GM12878 (cell line): Measurements from ENCODE around the gene SERPINI1. TPM values are rescaled to one million over a fixed set of nuclear protein-coding genes. Genes with fewer than 3 reads are reported as not detected.

Experiments used
- ATAC-seq: fragments of 200-7000 bp; cut with Tn5 transposase; 3 replicates; pipeline ENCODE4 v1.9.1; 2020; ENCODE audit warnings: mild to moderate bottlenecking, moderate library complexity
- BruUV-seq: library from RNA; stranded (reverse); fragments of 400-500 nt; replicated peaks from 2 replicates; lab custom pipeline; 2021; lab: Mats Ljungman, UMichigan
- CTCF ChIA-PET: fragments of 300-600 bp; sonication (Branson Sonifier 250); formaldehyde crosslinking; extraction: SDS; loops from one replicate; lab custom pipeline; 2021; ENCODE audit warnings: inconsistent platforms; lab: Yijun Ruan, JAX
- POLR2A ChIA-PET: fragments of 350-600 bp; formaldehyde crosslinking; extraction: SDS; loops from one replicate; lab custom pipeline; 2021; ENCODE audit warnings: inconsistent platforms; lab: Charles Lee
- RAD21 ChIA-PET: fragments of 300-600 bp; sonication (Branson Sonifier 250); formaldehyde crosslinking; loops from one replicate; lab custom pipeline; 2023; ENCODE audit warnings: antibody characterized with exemption; ENCODE audit not compliant: unreplicated experiment; lab: Charles Lee
- SMC1A ChIA-PET: fragments of 300-600 bp; sonication (Branson Sonifier 250); formaldehyde crosslinking; loops from one replicate; lab custom pipeline; 2023; ENCODE audit not compliant: unreplicated experiment, uncharacterized antibody; lab: Charles Lee
- DNase-seq: peaks from one replicate; pipeline ENCODE4 v3.0.0-alpha.2; 2011; ENCODE audit warnings: low read depth, low spot score
- FAIRE-seq: peaks from 3 replicates; lab custom pipeline; 2011; peaks lifted over from hg19 to GRCh38; lab: Jason Lieb, UNC
- H2AFZ ChIP-seq: 2 replicates; pipeline ENCODE4 v1.6.0; 2011; ENCODE audit warnings: low read depth, low read length, control low read depth; ENCODE audit not compliant: control insufficient read depth
- H3K27ac ChIP-seq: 2 replicates; pipeline ENCODE4 v1.5.1; 2011; ENCODE audit warnings: control low read depth; ENCODE audit not compliant: control insufficient read depth, insufficient read depth
- H3K27me3 ChIP-seq, 2 experiments: replicated peaks in 1 of 2; 2 replicates each; pipeline versions ENCODE4 v1.6.0 to v1.6.1; 2011; ENCODE audit warnings: low read length in 1 of 2; ENCODE audit not compliant: control insufficient read depth in 2 of 2, insufficient read depth in 2 of 2
- H3K36me3 ChIP-seq, 2 experiments: 2 replicates each; pipeline ENCODE4 v1.5.1; 2011; ENCODE audit warnings: low read length in 1 of 2; ENCODE audit not compliant: control insufficient read depth in 2 of 2, insufficient read depth in 2 of 2
- H3K4me1 ChIP-seq: 2 replicates; pipeline ENCODE4 v1.6.1; 2011; ENCODE audit warnings: mild to moderate bottlenecking, low read length, moderate library complexity, mixed read lengths; ENCODE audit not compliant: control insufficient read depth, insufficient read depth
- H3K4me2 ChIP-seq: 2 replicates; pipeline ENCODE4 v1.6.0; 2011; ENCODE audit warnings: control low read depth; ENCODE audit not compliant: control insufficient read depth, insufficient read depth
- H3K4me3 ChIP-seq: fragments of 200-600 bp; sonication (generic); 2 replicates; pipeline ENCODE4 v1.5.1; 2016
- H3K79me2 ChIP-seq: 2 replicates; pipeline ENCODE4 v1.6.0; 2011; ENCODE audit warnings: low read length; ENCODE audit not compliant: control insufficient read depth, insufficient read depth
- H3K9ac ChIP-seq: 2 replicates; pipeline ENCODE4 v1.8.0; 2011; ENCODE audit warnings: low read length, control low read depth, mixed read lengths; ENCODE audit not compliant: control insufficient read depth, insufficient read depth
- H3K9me3 ChIP-seq: replicated peaks from 3 replicates; pipeline ENCODE4 v1.5.1; 2011; ENCODE audit warnings: mild to moderate bottlenecking, low read length; ENCODE audit not compliant: control insufficient read depth, insufficient read depth
- H4K20me1 ChIP-seq: 2 replicates; pipeline ENCODE4 v1.6.0; 2011; ENCODE audit not compliant: control insufficient read depth, insufficient read depth
- CHD1 ChIP-seq: IDR thresholded peaks from 2 replicates; pipeline ENCODE4 v1.6.1; 2012; ENCODE audit warnings: low read depth, low read length, improper control_type of control experiment
- CREM ChIP-seq: IDR thresholded peaks from 2 replicates; pipeline ENCODE4 v1.6.1; 2014; ENCODE audit warnings: antibody characterized with exemption, low read depth
- EZH2 ChIP-seq: IDR thresholded peaks from 2 replicates; pipeline ENCODE4 v1.6.1; 2012; ENCODE audit warnings: low read depth, mild to moderate bottlenecking, control low read depth, inconsistent platforms, low read length, borderline replicate concordance; ENCODE audit not compliant: control insufficient read depth
- FOXK2 ChIP-seq: fragments of 450-650 bp; IDR thresholded peaks from 2 replicates; pipeline ENCODE4 v1.6.1; 2017; ENCODE audit warnings: mild to moderate bottlenecking, moderate library complexity
- HDAC6 ChIP-seq: fragments of 200-600 bp; sonication (generic); IDR thresholded peaks from one replicate; pipeline ENCODE4 v1.8.0; 2017; ENCODE audit warnings: antibody characterized with exemption; ENCODE audit not compliant: unreplicated experiment
- IKZF2 ChIP-seq, 2 experiments: fragments of 450-650 bp; IDR thresholded peaks; 2 replicates each; pipeline ENCODE4 v1.6.1; 2017; ENCODE audit warnings: mild to moderate bottlenecking in 2 of 2, moderate library complexity in 2 of 2
- POLR2A ChIP-seq: IDR thresholded peaks from 2 replicates; pipeline ENCODE4 v1.6.1; 2011; ENCODE audit warnings: low read depth, mild to moderate bottlenecking, low read length
- POLR2AphosphoS2 ChIP-seq: IDR thresholded peaks from 2 replicates; pipeline ENCODE4 v1.6.1; 2011; ENCODE audit warnings: low read depth, mild to moderate bottlenecking, low read length, improper control_type of control experiment, moderate library complexity
- POLR2AphosphoS5 ChIP-seq: IDR thresholded peaks from 2 replicates; pipeline ENCODE4 v1.6.1; 2011; ENCODE audit warnings: mild to moderate bottlenecking, low read length, inconsistent platforms
- RFX5 ChIP-seq: IDR thresholded peaks from 2 replicates; pipeline ENCODE4 v1.6.1; 2011; ENCODE audit warnings: low read depth, low read length, improper control_type of control experiment
- SKIL ChIP-seq: fragments of 450-650 bp; IDR thresholded peaks from 2 replicates; pipeline ENCODE4 v1.6.1; 2017; ENCODE audit warnings: mild to moderate bottlenecking, low read depth, inconsistent platforms; ENCODE audit not compliant: poor library complexity, severe bottlenecking
- SMAD1 ChIP-seq: fragments of 450-650 bp; IDR thresholded peaks from 2 replicates; pipeline ENCODE4 v1.6.1; 2018; ENCODE audit warnings: mild to moderate bottlenecking, low read depth; ENCODE audit not compliant: partially characterized antibody
- USF1 ChIP-seq: IDR thresholded peaks from 2 replicates; pipeline ENCODE4 v1.6.1; 2011; ENCODE audit warnings: borderline replicate concordance, low read depth, mild to moderate bottlenecking, moderate library complexity, mixed read lengths, low read length; ENCODE audit not compliant: insufficient read depth; ENCODE audit errors: extremely low read length
- ZZZ3 ChIP-seq: IDR thresholded peaks from 2 replicates; pipeline ENCODE4 v1.6.1; 2011; ENCODE audit warnings: low read depth; ENCODE audit not compliant: control insufficient read depth, insufficient read length
- WGBS: methylation state at CpG from one replicate; pipeline ENCODE4 v1.1.6; 2016; ENCODE audit warnings: low lambda C conversion rate; ENCODE audit not compliant: insufficient replicate concordance, insufficient coverage; ENCODE audit errors: missing lambda C conversion rate; 5-methylcytosine and 5-hydroxymethylcytosine counted together
- in situ Hi-C: fragments of 300-500 bp; cut with MboI; formaldehyde crosslinking; loops from 9 replicates; pipeline ENCODE4 v1.14.3; 2018; ENCODE audit warnings: mixed read lengths
- intact Hi-C: fragments of 100-400 bp; cut with micrococcal nuclease; formaldehyde crosslinking; loops from one replicate; pipeline ENCODE4 v1.14.2; 2022; ENCODE audit not compliant: unreplicated experiment
- polyA plus RNA-seq, 11 experiments: library from polyadenylated mRNA; depleted of rRNA in 4 of 11; unstranded in 6 of 11; stranded (reverse) in 5 of 11; fragments of >200 nt; fragmentation: Nextera tagmentation in 4 of 11; fragmentation: Illumina TruSeq in 1 of 11; extraction: Ambion mirVana in 4 of 11; extraction: Trizol in 1 of 11; gene quantifications; 1 replicate in 1 of 11; 2 replicates in 10 of 11; pipeline versions ENCODE4 v1.2.1 to v1.2.3, GENCODE V29; 2011 to 2016; ENCODE audit warnings: inconsistent platforms in 2 of 11, missing spikeins in 2 of 11, low read depth in 1 of 11
- total RNA-seq, 4 experiments: library from RNA; depleted of rRNA in 3 of 4; stranded (reverse); fragments of >200 nt in 3 of 4; fragmentation: Illumina TruSeq in 1 of 4; extraction: Trizol in 1 of 4; gene quantifications; 2 replicates each; pipeline versions ENCODE4 v1.2.1 to v1.2.3, GENCODE V29; 2013 to 2021

The SERPINI1 gene
- total and polyA plus RNA-seq, 10 of the 15 experiments (the other 5 are each of a cell fraction or from before 2014, with no cell fraction given): 1.5 to 7.6 (median 3.6) TPM

- ChIA-PET POLR2A (no interaction called here), RAD21 (no interaction called here), SMC1A (interaction anchor here (1.2 kb wide), 1 partner anchor 27 kb away, joined by 3 read pairs; no protein-coding TSS in a partner anchor), CTCF (no interaction called here)
- intact Hi-C loops (no loop called here), in situ Hi-C loops (no loop called here)
- H3K79me2 ChIP-seq: no peaks in the 10 kb centered on the region
- H3K4me2 ChIP-seq: no peak overlapping the region
- no peak overlapping the region for H3K4me3 ChIP-seq
- no peak for FAIRE-seq
- no peaks in the 10 kb centered on the region for H3K4me1 ChIP-seq
- no peak overlapping the region for H3K27ac ChIP-seq
- 0% methylated on average over 1 of the region's 1 CpG for WGBS
- no peaks in the 10 kb centered on the region; a peak in 1 of 4 replicates for H3K27me3 ChIP-seq
- H3K9me3 ChIP-seq: no peaks in the 10 kb centered on the region
- no peaks in the 10 kb centered on the region for H4K20me1 ChIP-seq
- TF ChIP-seq CHD1 (no peak), POLR2A (no peak), EZH2 (no peak), ZZZ3 (no peak), SMAD1 (no peak), FOXK2 (no peak), CREM (no peak), HDAC6 (no peak), RFX5 (no peak), POLR2AphosphoS5 (no peak), POLR2AphosphoS2 (no peak), IKZF2 (IDR thresholded peaks at IDR 0.05) (no peak), USF1 (no peak), SKIL (no peak)
- DNase-seq: no peak
- no peaks in the 10 kb centered on the region for H3K36me3 ChIP-seq
- no peak overlapping the region for H2AFZ ChIP-seq
- no TSS peak for BruUV-seq
- no peak overlapping the region for H3K9ac ChIP-seq
- no peak for ATAC-seq
These were observed 119.8 kb downstream of the SERPINI1 start for GRCh38 chr3:167855306-167855705.
